HEK293 (cell line): Measurements from ENCODE around the gene GCK.
A peak's percentile ranks its signal among the peaks of the same experiment; 100 is the strongest.
"Not testable (repeated sequence)": the region's sequence is repeated elsewhere in the genome, so short reads cannot be mapped to it uniquely, and the experiment has no call there.

ENCODE experiments used
- CTCF ChIA-PET: fragments of 350-600 bp; formaldehyde crosslinking; extraction: SDS; loops from one replicate; lab custom pipeline; 2021; ENCODE audit warnings: antibody characterized with exemption; lab: Yijun Ruan, JAX
- POLR2A ChIA-PET: fragments of 300-600 bp; formaldehyde crosslinking; extraction: SDS; loops from one replicate; lab custom pipeline; 2020; ENCODE audit warnings: antibody characterized with exemption, inconsistent platforms; lab: Yijun Ruan, JAX
- H3K27ac ChIP-seq: fragments of 200-500 bp; sonication (Bioruptor generic); 2 replicates; pipeline ENCODE4 v1.5.1; 2014; ENCODE audit warnings: low read depth, low read length, control low read depth, inconsistent platforms; ENCODE audit errors: extremely low read depth
- H3K36me3 ChIP-seq, 2 experiments: fragments of 200-500 bp in 1 of 2; sonication (Bioruptor generic) in 1 of 2; 1 replicate in 1 of 2; 2 replicates in 1 of 2; pipeline ENCODE4 v1.5.1; 2014 to 2017; ENCODE audit warnings: inconsistent platforms in 2 of 2, low read length in 2 of 2; ENCODE audit not compliant: control insufficient read depth in 2 of 2, insufficient read depth in 1 of 2
- H3K4me1 ChIP-seq: fragments of 200-500 bp; sonication (Bioruptor generic); 2 replicates; pipeline ENCODE4 v1.5.1; 2014; ENCODE audit warnings: mild to moderate bottlenecking, low read length, inconsistent platforms; ENCODE audit not compliant: control insufficient read depth, insufficient read depth
- H3K4me3 ChIP-seq: 2 replicates; pipeline ENCODE4 v1.5.1; 2011; ENCODE audit warnings: low read depth, mild to moderate bottlenecking, control low read depth, low read length, moderate library complexity
- H3K9me3 ChIP-seq: fragments of 200-500 bp; sonication (Bioruptor generic); 2 replicates; pipeline ENCODE4 v1.5.1; 2014; ENCODE audit warnings: low read depth, low read length, inconsistent platforms; ENCODE audit not compliant: control insufficient read depth, insufficient read depth
- INSM2 ChIP-seq: fragments of 450-650 bp; formaldehyde crosslinking; IDR thresholded peaks from 2 replicates; pipeline ENCODE4 v1.5.1; 2016; ENCODE audit warnings: missing biosample characterization, missing genetic modification characterization
- KLF16 ChIP-seq: fragments of 450-650 bp; formaldehyde crosslinking; IDR thresholded peaks from 2 replicates; pipeline ENCODE4 v1.5.1; 2017; ENCODE audit warnings: missing biosample characterization, missing genetic modification characterization
- MZF1 ChIP-seq: fragments of 450-650 bp; formaldehyde crosslinking; IDR thresholded peaks from 2 replicates; pipeline ENCODE4 v1.5.1; 2017; ENCODE audit warnings: missing biosample characterization, missing genetic modification characterization, borderline replicate concordance
- REPIN1 ChIP-seq: fragments of 450-650 bp; formaldehyde crosslinking; IDR thresholded peaks from 2 replicates; pipeline ENCODE4 v1.5.1; 2017; ENCODE audit warnings: missing biosample characterization, missing genetic modification characterization, low read depth
- SCRT2 ChIP-seq: fragments of 450-650 bp; formaldehyde crosslinking; IDR thresholded peaks from 2 replicates; pipeline ENCODE4 v1.5.1; 2016; ENCODE audit warnings: missing biosample characterization, missing genetic modification characterization
- ZBTB8A ChIP-seq: fragments of 450-650 bp; formaldehyde crosslinking; IDR thresholded peaks from 2 replicates; pipeline ENCODE4 v1.5.1; 2016; ENCODE audit warnings: missing biosample characterization, missing genetic modification characterization
- ZNF16 ChIP-seq: fragments of 450-650 bp; formaldehyde crosslinking; IDR thresholded peaks from 2 replicates; pipeline ENCODE4 v1.5.1; 2016; ENCODE audit warnings: low read depth, missing biosample characterization, missing genetic modification characterization
- ZNF18 ChIP-seq: fragments of 450-650 bp; formaldehyde crosslinking; IDR thresholded peaks from 2 replicates; pipeline ENCODE4 v1.5.1; 2016; ENCODE audit warnings: missing biosample characterization, missing genetic modification characterization
- ZNF248 ChIP-seq: fragments of 450-650 bp; formaldehyde crosslinking; IDR thresholded peaks from 2 replicates; pipeline ENCODE4 v1.5.1; 2017; ENCODE audit warnings: missing biosample characterization, missing genetic modification characterization
- ZNF280C ChIP-seq: fragments of 450-650 bp; formaldehyde crosslinking; IDR thresholded peaks from 2 replicates; pipeline ENCODE4 v1.5.1; 2016; ENCODE audit warnings: missing biosample characterization, missing genetic modification characterization
- ZNF292 ChIP-seq: fragments of 450-650 bp; formaldehyde crosslinking; IDR thresholded peaks from 2 replicates; pipeline ENCODE4 v1.5.1; 2016; ENCODE audit warnings: low read depth, missing biosample characterization, missing genetic modification characterization, borderline replicate concordance
- ZNF302 ChIP-seq: fragments of 450-650 bp; formaldehyde crosslinking; IDR thresholded peaks from 2 replicates; pipeline ENCODE4 v1.5.1; 2016; ENCODE audit warnings: missing biosample characterization, missing genetic modification characterization, low read depth
- ZNF48 ChIP-seq: fragments of 450-650 bp; formaldehyde crosslinking; IDR thresholded peaks from 2 replicates; pipeline ENCODE4 v1.5.1; 2016; ENCODE audit warnings: missing biosample characterization, missing genetic modification characterization
- ZNF488 ChIP-seq: fragments of 450-650 bp; formaldehyde crosslinking; IDR thresholded peaks from 2 replicates; pipeline ENCODE4 v1.5.1; 2016; ENCODE audit warnings: missing biosample characterization, missing genetic modification characterization
- ZNF623 ChIP-seq: fragments of 450-650 bp; formaldehyde crosslinking; IDR thresholded peaks from 2 replicates; pipeline ENCODE4 v1.5.1; 2016; ENCODE audit warnings: missing biosample characterization, missing genetic modification characterization
- ZNF629 ChIP-seq: fragments of 450-650 bp; formaldehyde crosslinking; IDR thresholded peaks from 2 replicates; pipeline ENCODE4 v1.5.1; 2017; ENCODE audit warnings: missing biosample characterization, missing genetic modification characterization
- ZNF658 ChIP-seq: fragments of 450-650 bp; formaldehyde crosslinking; IDR thresholded peaks from 2 replicates; pipeline ENCODE4; 2016; ENCODE audit warnings: missing biosample characterization, missing genetic modification characterization
- ZNF660 ChIP-seq: fragments of 450-650 bp; IDR thresholded peaks from 2 replicates; pipeline ENCODE4 v1.5.1; 2018; ENCODE audit warnings: missing biosample characterization, mild to moderate bottlenecking, missing genetic modification characterization
- ZNF791 ChIP-seq: fragments of 450-650 bp; formaldehyde crosslinking; IDR thresholded peaks from 2 replicates; pipeline ENCODE4 v1.5.1; 2016; ENCODE audit warnings: missing biosample characterization, missing genetic modification characterization
- ZNF843 ChIP-seq: fragments of 450-650 bp; formaldehyde crosslinking; IDR thresholded peaks from 2 replicates; pipeline ENCODE4 v1.5.1; 2016; ENCODE audit warnings: missing biosample characterization, missing genetic modification characterization
- ZSCAN30 ChIP-seq: fragments of 450-650 bp; IDR thresholded peaks from 2 replicates; pipeline ENCODE4 v1.5.1; 2018; ENCODE audit warnings: missing biosample characterization, mild to moderate bottlenecking, missing genetic modification characterization, moderate library complexity

Gene GCK

GRCh38 chr7:44127161-44127560 lies 62.1 kb downstream of the GCK start:
- Histone ChIP-seq H3K9me3 (no peaks in the 10 kb centered on the region), H3K36me3 (peaks cover 0 to under 1% of the 10 kb centered on the region in 2 experiments; a peak in 1 of 3 replicates), H3K4me3 (no peak overlapping the region), H3K4me1 (no peaks in the 10 kb centered on the region), H3K27ac (no peak overlapping the region)
- POLR2A ChIA-PET = no interaction called here
- TF ChIP-seq ZNF629 (tag by site-specific recombination) (no peak), ZBTB8A (tag by site-specific recombination) (no peak), KLF16 (no peak), ZSCAN30 (tag by site-specific recombination) (no peak), ZNF843 (tag by site-specific recombination) (no peak), INSM2 (no peak), ZNF280C (no peak), MZF1 (tag by site-specific recombination) (no peak), REPIN1 (tag by site-specific recombination) (no peak), ZNF302 (tag by site-specific recombination) (no peak), ZNF292 (tag by site-specific recombination) (no peak), ZNF248 (tag by site-specific recombination) (no peak), ZNF18 (tag by site-specific recombination) (no peak)
- TF ChIP-seq, all 188 proteins: peak for 0
- CTCF ChIA-PET = interaction anchor here (0.7 kb wide), 1 partner anchor 8 kb away, joined by 3 read pairs; no protein-coding TSS in a partner anchor

GRCh38 chr7:44126574-44126973 lies 62.7 kb downstream of the GCK start:
- POLR2A ChIA-PET, H3K27ac ChIP-seq, H3K4me3 ChIP-seq, H3K36me3 ChIP-seq, H3K9me3 ChIP-seq, H3K4me1 ChIP-seq: not testable (repeated sequence)
- TF ChIP-seq ZNF791 (tag by site-specific recombination) = peak; percentile 94
- CTCF ChIA-PET = interaction anchor here (0.7 kb wide), 2 partner anchors 60 to 97 kb away, joined by 3 read pairs; no protein-coding TSS in a partner anchor

- Histone ChIP-seq H3K27ac (no peak overlapping the region), H3K4me1 (no peaks in the 10 kb centered on the region), H3K4me3 (no peak overlapping the region), H3K9me3 (no peaks in the 10 kb centered on the region), H3K36me3 (peaks cover 12 to 24% of the 10 kb centered on the region in 2 experiments)
- POLR2A ChIA-PET = no interaction called here
- TF ChIP-seq ZNF658 (tag by site-specific recombination) = no peak
- no peak for TF ChIP-seq SCRT2
- TF ChIP-seq ZNF660 (tag by site-specific recombination) = no peak
- TF ChIP-seq ZNF48 (tag by site-specific recombination) = no peak
- no peak for TF ChIP-seq ZNF488 (tag by site-specific recombination)
- no peak for TF ChIP-seq ZNF623 (tag by site-specific recombination)
- no peak for TF ChIP-seq ZNF16
- CTCF ChIA-PET = interaction anchor here (1.2 kb wide), 1 partner anchor 69 kb away, joined by 3 read pairs; no protein-coding TSS in a partner anchor
Measured at GRCh38 chr7:44124822-44125202, 64.4 kb downstream of the GCK start.
